CD14-positive monocyte (primary cell): Measurements from ENCODE around the gene FGF14. TPM values are rescaled to one million over a fixed set of nuclear protein-coding genes. Genes with fewer than 3 reads are reported as not detected.

Source experiments
- DNase-seq, 3 donors: peaks; one replicate each; pipeline ENCODE4 v3.0.0-alpha.2; 2011 to 2022
- H2AFZ ChIP-seq: 2 replicates; pipeline ENCODE4 v1.6.0; 2012; ENCODE audit warnings: mild to moderate bottlenecking, low read depth, low read length, inconsistent platforms; ENCODE audit not compliant: insufficient read depth, poor library complexity, severe bottlenecking
- H3K27ac ChIP-seq, 2 donors: 1 replicate in 1 of 2; 2 replicates in 1 of 2; pipeline ENCODE4 v1.5.1; 2012 to 2013; ENCODE audit warnings: low read length in 2 of 2, control low read depth in 1 of 2, inconsistent platforms in 1 of 2, low read depth in 1 of 2, mild to moderate bottlenecking in 1 of 2
- H3K27me3 ChIP-seq, 2 donors: one replicate each; pipeline versions ENCODE4 v1.6.0 to v1.6.1; 2011 to 2013; ENCODE audit warnings: low read length in 2 of 2; ENCODE audit not compliant: control insufficient read depth in 2 of 2, insufficient read depth in 2 of 2
- H3K36me3 ChIP-seq, 2 donors: replicated peaks in 1 of 2; 1 replicate in 1 of 2; 2 replicates in 1 of 2; pipeline versions ENCODE4 v1.5.1 to v1.6.1; 2012 to 2013; ENCODE audit warnings: low read length in 2 of 2, control low read depth in 1 of 2, inconsistent platforms in 1 of 2, mild to moderate bottlenecking in 1 of 2; ENCODE audit not compliant: insufficient read depth in 2 of 2, control insufficient read depth in 1 of 2
- H3K4me1 ChIP-seq, 2 donors: 1 replicate in 1 of 2; 2 replicates in 1 of 2; pipeline versions ENCODE4 v1.5.1 to v1.6.1; 2012 to 2013; ENCODE audit warnings: low read length in 2 of 2, control low read depth in 1 of 2, inconsistent platforms in 1 of 2, mild to moderate bottlenecking in 1 of 2, moderate library complexity in 1 of 2; ENCODE audit not compliant: insufficient read depth in 2 of 2, control insufficient read depth in 1 of 2
- H3K4me2 ChIP-seq: replicated peaks from 2 replicates; pipeline ENCODE3; 2012; ENCODE audit warnings: low read length, moderate library complexity, mild to moderate bottlenecking; ENCODE audit not compliant: poor library complexity, severe bottlenecking; ENCODE audit errors: extremely low read depth
- H3K4me3 ChIP-seq, 3 experiments: fragments of 200-600 bp in 1 of 3; sonication (generic) in 1 of 3; replicated peaks in 1 of 3; 1 replicate in 2 of 3; 2 replicates in 1 of 3; pipeline ENCODE4 v1.5.1; 2011 to 2013; ENCODE audit warnings: low read length in 3 of 3, mild to moderate bottlenecking in 3 of 3, control low read depth in 2 of 3, low read depth in 2 of 3, inconsistent platforms in 1 of 3, moderate library complexity in 1 of 3
- H3K79me2 ChIP-seq: 2 replicates; pipeline ENCODE4 v1.6.0; 2012; ENCODE audit warnings: mild to moderate bottlenecking, control low read depth, inconsistent platforms, low read length, moderate library complexity; ENCODE audit not compliant: insufficient read depth
- H3K9ac ChIP-seq: 2 replicates; pipeline ENCODE4 v1.6.0; 2017; ENCODE audit warnings: low read length, mild to moderate bottlenecking; ENCODE audit not compliant: insufficient read depth, poor library complexity, severe bottlenecking
- H3K9me3 ChIP-seq, 2 donors: replicated peaks in 1 of 2; 1 replicate in 1 of 2; 2 replicates in 1 of 2; pipeline versions ENCODE4 v1.5.1 to v1.6.1; 2012 to 2013; ENCODE audit warnings: low read length in 2 of 2, control low read depth in 1 of 2; ENCODE audit not compliant: control insufficient read depth in 1 of 2, insufficient read depth in 1 of 2
- H4K20me1 ChIP-seq: 2 replicates; pipeline ENCODE4 v1.6.0; 2012; ENCODE audit warnings: mild to moderate bottlenecking, low read length, control low read depth, moderate library complexity; ENCODE audit not compliant: insufficient read depth
- H3K27ac Mint-ChIP-seq, 7 donors: one replicate each; pipeline ENCODE4 v1.8.0; 2020; ENCODE audit warnings: mild to moderate bottlenecking in 7 of 7, mixed read lengths in 7 of 7, moderate library complexity in 6 of 7, inconsistent platforms in 2 of 7
- H3K27me3 Mint-ChIP-seq, 3 donors: one replicate each; pipeline ENCODE4 v1.8.0; 2021 to 2022; ENCODE audit warnings: low read depth in 3 of 3, mild to moderate bottlenecking in 3 of 3, mixed read lengths in 3 of 3, moderate library complexity in 3 of 3, inconsistent platforms in 1 of 3
- H3K36me3 Mint-ChIP-seq, 2 donors: one replicate each; pipeline ENCODE4 v1.8.0; 2020; ENCODE audit warnings: mixed read lengths in 2 of 2, inconsistent platforms in 1 of 2, mild to moderate bottlenecking in 1 of 2
- H3K4me1 Mint-ChIP-seq: one replicate; pipeline ENCODE4 v1.8.0; 2020; ENCODE audit warnings: mild to moderate bottlenecking, mixed read lengths
- H3K4me3 Mint-ChIP-seq, 2 donors: one replicate each; pipeline ENCODE4 v1.8.0; 2020; ENCODE audit warnings: mild to moderate bottlenecking in 2 of 2, mixed read lengths in 2 of 2, moderate library complexity in 1 of 2
- H3K9me3 Mint-ChIP-seq, 7 donors: one replicate each; pipeline ENCODE4 v1.8.0; 2020 to 2022; ENCODE audit warnings: mixed read lengths in 7 of 7, mild to moderate bottlenecking in 6 of 7, moderate library complexity in 6 of 7, inconsistent platforms in 2 of 7
- WGBS: methylation state at CpG from one replicate; pipeline ENCODE4 v1.1.5; 2013; ENCODE audit warnings: missing lambda C conversion rate; ENCODE audit not compliant: insufficient coverage; 5-methylcytosine and 5-hydroxymethylcytosine counted together
- intact Hi-C, 2 donors: fragments of 100-400 bp; cut with micrococcal nuclease; formaldehyde crosslinking; loops; one replicate each; pipeline versions ENCODE4 v1.15.0 to v1.15.1; 2023
- polyA plus RNA-seq, 3 donors: library from polyadenylated mRNA; depleted of rRNA in 1 of 3; unstranded in 2 of 3; stranded (reverse) in 1 of 3; fragments of 300-500 nt in 2 of 3; fragments of >200 nt in 1 of 3; fragmentation: Illumina TruSeq in 2 of 3; gene quantifications; 1 replicate in 2 of 3; 2 replicates in 1 of 3; pipeline ENCODE4 v1.2.3, GENCODE V29; 2012 to 2021
- TF ChIP-seq, protein P1 (sequence below): fragments of 200-600 bp; IDR thresholded peaks from one replicate; pipeline ENCODE4 v1.8.0; 2022; ENCODE audit warnings: antibody characterized with exemption, mild to moderate bottlenecking

FGF14 gene
- polyA plus RNA-seq, 3 donors, result not detected

DNA sequence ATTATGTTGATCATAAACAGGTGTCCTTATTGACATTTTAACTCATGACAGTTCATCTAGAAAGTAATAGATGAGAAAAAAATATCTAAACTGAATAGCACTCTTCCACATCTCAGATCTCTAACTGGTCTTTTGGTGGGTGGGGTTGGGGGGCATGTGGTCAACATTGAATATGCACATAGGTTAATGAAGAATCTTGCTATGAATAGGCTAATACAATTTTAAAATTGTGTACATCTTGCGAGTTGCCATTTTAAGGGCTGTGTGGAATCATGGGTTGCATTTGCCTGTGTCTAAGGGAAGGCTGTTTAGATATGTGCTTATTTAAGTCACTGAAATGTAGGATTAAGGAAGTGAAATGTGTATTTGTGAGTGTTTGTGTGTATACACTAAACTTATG lies 603.4 kb downstream of the FGF14 start:
- WGBS, result no CpG with 5 or more reads among the region's 1 CpG
- DNase-seq, result no peak
- TF ChIP-seq, protein P1, sequence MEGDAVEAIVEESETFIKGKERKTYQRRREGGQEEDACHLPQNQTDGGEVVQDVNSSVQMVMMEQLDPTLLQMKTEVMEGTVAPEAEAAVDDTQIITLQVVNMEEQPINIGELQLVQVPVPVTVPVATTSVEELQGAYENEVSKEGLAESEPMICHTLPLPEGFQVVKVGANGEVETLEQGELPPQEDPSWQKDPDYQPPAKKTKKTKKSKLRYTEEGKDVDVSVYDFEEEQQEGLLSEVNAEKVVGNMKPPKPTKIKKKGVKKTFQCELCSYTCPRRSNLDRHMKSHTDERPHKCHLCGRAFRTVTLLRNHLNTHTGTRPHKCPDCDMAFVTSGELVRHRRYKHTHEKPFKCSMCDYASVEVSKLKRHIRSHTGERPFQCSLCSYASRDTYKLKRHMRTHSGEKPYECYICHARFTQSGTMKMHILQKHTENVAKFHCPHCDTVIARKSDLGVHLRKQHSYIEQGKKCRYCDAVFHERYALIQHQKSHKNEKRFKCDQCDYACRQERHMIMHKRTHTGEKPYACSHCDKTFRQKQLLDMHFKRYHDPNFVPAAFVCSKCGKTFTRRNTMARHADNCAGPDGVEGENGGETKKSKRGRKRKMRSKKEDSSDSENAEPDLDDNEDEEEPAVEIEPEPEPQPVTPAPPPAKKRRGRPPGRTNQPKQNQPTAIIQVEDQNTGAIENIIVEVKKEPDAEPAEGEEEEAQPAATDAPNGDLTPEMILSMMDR, result no peak
- Mint-ChIP-seq H3K4me3 (no peak overlapping the region), H3K27ac (no peak overlapping the region), H3K36me3 (no peaks in the 10 kb centered on the region), H3K4me1 (no peaks in the 10 kb centered on the region), H3K9me3 (no peaks in the 10 kb centered on the region), H3K27me3 (no peaks in the 10 kb centered on the region)
- Histone ChIP-seq H3K9ac (no peak overlapping the region), H3K27me3 (no peaks in the 10 kb centered on the region), H3K4me3 (no peak overlapping the region), H3K27ac (no peak overlapping the region), H3K4me2 (no peak overlapping the region), H3K4me1 (no peaks in the 10 kb centered on the region), H3K36me3 (no peaks in the 10 kb centered on the region), H4K20me1 (no peaks in the 10 kb centered on the region), H2AFZ (no peak overlapping the region), H3K9me3 (no peaks in the 10 kb centered on the region), H3K79me2 (no peaks in the 10 kb centered on the region)
- intact Hi-C loops, result no loop called here

DNA sequence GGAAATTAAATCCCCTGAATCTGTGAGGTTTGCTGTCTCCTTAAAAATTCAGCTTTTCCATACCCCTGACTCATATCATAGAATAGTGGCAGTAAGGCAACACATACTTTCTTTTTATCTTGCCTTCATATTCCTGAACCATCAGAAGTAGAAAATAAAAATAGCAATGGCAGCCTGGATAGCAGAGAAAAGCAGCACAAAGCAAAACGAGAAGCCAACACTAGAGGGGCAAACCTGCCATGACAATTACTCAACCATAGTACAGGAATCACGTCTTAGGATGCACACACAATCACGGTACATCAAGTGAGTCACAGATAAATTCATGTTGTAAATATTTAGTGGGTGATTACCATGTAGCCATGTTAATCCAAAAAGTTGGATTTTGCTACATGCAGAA lies 606.4 kb downstream of the FGF14 start:
- Histone ChIP-seq H3K27ac (no peak overlapping the region), H4K20me1 (no peaks in the 10 kb centered on the region), H3K9me3 (no peaks in the 10 kb centered on the region), H3K4me3 (no peak overlapping the region), H3K4me1 (no peaks in the 10 kb centered on the region), H3K36me3 (no peaks in the 10 kb centered on the region), H3K9ac (no peak overlapping the region), H3K27me3 (no peaks in the 10 kb centered on the region), H3K4me2 (no peak overlapping the region), H2AFZ (no peak overlapping the region), H3K79me2 (no peaks in the 10 kb centered on the region)
- no CpG with 5 or more reads among the region's 3 CpGs for WGBS
- Mint-ChIP-seq H3K9me3 (no peaks in the 10 kb centered on the region), H3K4me3 (no peak overlapping the region), H3K4me1 (no peaks in the 10 kb centered on the region), H3K27ac (no peak overlapping the region), H3K27me3 (no peaks in the 10 kb centered on the region), H3K36me3 (no peaks in the 10 kb centered on the region)
- no peak for DNase-seq
- TF ChIP-seq, protein P1, result no peak
- intact Hi-C loops, result no loop called here
